ENCODE measurements around the gene GRIK4. TPM values are rescaled to one million over a fixed set of nuclear protein-coding genes. Genes with fewer than 3 reads are reported as not detected.

The GRIK4 gene
- total and polyA plus RNA-seq, 8 donors: 0.06 to 0.31 TPM; not detected in 6

DNA sequence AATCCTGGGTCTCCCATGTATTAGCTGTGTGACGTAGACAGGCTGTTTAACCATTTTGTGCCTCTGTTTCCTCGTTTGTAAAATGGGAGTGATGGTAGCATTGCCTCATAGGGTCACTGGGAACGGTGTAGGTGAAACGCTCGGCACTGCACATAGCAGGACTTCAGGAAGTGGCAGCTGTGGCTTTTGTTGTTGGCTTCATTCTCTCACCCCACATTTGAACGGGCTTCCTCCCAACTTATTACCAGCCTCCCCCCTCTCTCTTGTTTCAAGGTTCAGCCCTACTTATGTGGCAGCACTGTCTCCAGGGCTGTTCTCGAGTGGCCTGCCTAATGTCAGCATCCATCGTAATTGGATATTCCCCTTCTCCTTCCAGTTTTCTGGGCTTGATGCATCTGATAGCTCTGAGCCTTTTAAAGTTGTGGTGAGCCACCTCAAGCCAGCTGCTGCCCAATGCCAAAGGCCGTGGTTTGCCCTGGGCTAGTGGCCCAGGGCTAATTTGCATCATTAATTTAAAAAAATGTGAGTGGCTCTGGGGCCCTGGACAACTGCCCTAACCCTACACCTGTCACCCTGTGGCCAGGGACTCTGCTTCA lies 294.5 kb downstream of the GRIK4 start:
- intact Hi-C loops (cut with DNase I; ENCODE audit: low total_unique reads): no loop called here
- no peaks in the 10 kb centered on the region for H3K36me3 ChIP-seq
- H3K4me3 ChIP-seq: no peak overlapping the region
- DNase-seq: no peak
- no peaks in the 10 kb centered on the region for H3K9me3 ChIP-seq
- TF ChIP-seq EP300 (IDR thresholded peaks at IDR 0.05): no peak
- no peak for TF ChIP-seq POLR2AphosphoS5 (IDR thresholded peaks at IDR 0.05)
- no peak for TF ChIP-seq CTCF (IDR thresholded peaks at IDR 0.05)
- no peak for TF ChIP-seq POLR2A (IDR thresholded peaks at IDR 0.05)
- H3K4me1 ChIP-seq: no peaks in the 10 kb centered on the region
- WGBS, 5 donors: 55 to 68% (median 61%) methylated on average over 9 of the region's 9 CpGs
- H3K27me3 ChIP-seq: peaks cover 0 to 48% (median 0%) of the 10 kb centered on the region in 3 donors
- no peak overlapping the region for H3K27ac ChIP-seq

GRCh38 chr11:120807414-120808150 lies 296.0 kb downstream of the GRIK4 start:
- WGBS, 5 donors: 62 to 71% (median 64%) methylated on average over 13 of the region's 13 CpGs
- no peak for DNase-seq
- Histone ChIP-seq H3K36me3 (no peaks in the 10 kb centered on the region), H3K4me3 (no peak overlapping the region), H3K27ac (no peak overlapping the region), H3K4me1 (no peaks in the 10 kb centered on the region), H3K27me3 (peaks cover 0 to 38% (median 0%) of the 10 kb centered on the region in 3 donors), H3K9me3 (no peaks in the 10 kb centered on the region)
- TF ChIP-seq POLR2A (IDR thresholded peaks at IDR 0.05): no peak
- TF ChIP-seq EP300 (IDR thresholded peaks at IDR 0.05): no peak
- no peak for TF ChIP-seq POLR2AphosphoS5 (IDR thresholded peaks at IDR 0.05)
- TF ChIP-seq CTCF (IDR thresholded peaks at IDR 0.05): no peak
- intact Hi-C loops (cut with DNase I; ENCODE audit: low total_unique reads): no loop called here

- H3K36me3 ChIP-seq: no peaks in the 10 kb centered on the region
- no peaks in the 10 kb centered on the region for H3K9me3 ChIP-seq
- H3K4me1 ChIP-seq: no peaks in the 10 kb centered on the region
- no peak overlapping the region for H3K4me3 ChIP-seq
- DNase-seq: no peak
- no peak for TF ChIP-seq POLR2AphosphoS5 (IDR thresholded peaks at IDR 0.05)
- no peak for TF ChIP-seq POLR2A (IDR thresholded peaks at IDR 0.05)
- no peak for TF ChIP-seq CTCF (IDR thresholded peaks at IDR 0.05)
- TF ChIP-seq EP300 (IDR thresholded peaks at IDR 0.05): no peak
- no peak overlapping the region for H3K27ac ChIP-seq
- intact Hi-C loops (cut with DNase I; ENCODE audit: low total_unique reads): no loop called here
- peaks cover 0 to 28% (median 0%) of the 10 kb centered on the region in 3 donors for H3K27me3 ChIP-seq
- 38 to 62% (median 48%) methylated on average over 5 of the region's 5 CpGs for WGBS, 5 donors
Observed at GRCh38 chr11:120808616-120809050, 297.1 kb downstream of the GRIK4 start.

GRCh38 chr11:120810251-120810650 lies 298.7 kb downstream of the GRIK4 start:
- WGBS, 5 donors: 80 to 89% (median 85%) methylated on average over 2 of the region's 2 CpGs
- H3K4me3 ChIP-seq: no peak overlapping the region
- no peaks in the 10 kb centered on the region for H3K9me3 ChIP-seq
- intact Hi-C loops (cut with DNase I; ENCODE audit: low total_unique reads): no loop called here
- no peak for DNase-seq
- no peaks in the 10 kb centered on the region for H3K36me3 ChIP-seq
- peaks cover 0 to 24% (median 0%) of the 10 kb centered on the region in 3 donors for H3K27me3 ChIP-seq
- TF ChIP-seq POLR2A (IDR thresholded peaks at IDR 0.05): no peak
- TF ChIP-seq EP300 (IDR thresholded peaks at IDR 0.05): no peak
- TF ChIP-seq POLR2AphosphoS5 (IDR thresholded peaks at IDR 0.05): no peak
- TF ChIP-seq CTCF (IDR thresholded peaks at IDR 0.05): no peak
- H3K27ac ChIP-seq: no peak overlapping the region
- no peaks in the 10 kb centered on the region for H3K4me1 ChIP-seq
